ENCODE results near the gene TMCC1.
"Not testable (repeated sequence)": the region's sequence is repeated elsewhere in the genome, so short reads cannot be mapped to it uniquely, and the experiment has no call there.

Gene TMCC1

GRCh38 chr3:129715854-129716253 lies 177.7 kb downstream of the TMCC1 start:
- no peak for DNase-seq

GRCh38 chr3:129708328-129708861 lies 185.1 kb downstream of the TMCC1 start:
- peak; percentile 1 for DNase-seq

- no peak for DNase-seq
These were observed 188.2 kb downstream of the TMCC1 start for GRCh38 chr3:129705274-129705673.

GRCh38 chr3:129703913-129704312 lies 189.6 kb downstream of the TMCC1 start:
- DNase-seq = no peak

- no peak for DNase-seq
These were observed 190.4 kb downstream of the TMCC1 start for GRCh38 chr3:129702934-129703712.

GRCh38 chr3:129701161-129701560 lies 192.3 kb downstream of the TMCC1 start:
- DNase-seq = no peak

- DNase-seq = no peak
These were observed 193.9 kb downstream of the TMCC1 start for GRCh38 chr3:129699612-129700011.

GRCh38 chr3:129699199-129699598 lies 194.3 kb downstream of the TMCC1 start:
- DNase-seq = no peak

- DNase-seq = no peak
These were observed 196.1 kb downstream of the TMCC1 start for GRCh38 chr3:129697229-129697969.

- not testable (repeated sequence) for DNase-seq
These were observed 197.1 kb downstream of the TMCC1 start for GRCh38 chr3:129696430-129696829.

GRCh38 chr3:129695230-129695629 lies 198.3 kb downstream of the TMCC1 start:
- DNase-seq = no peak

- no peak for DNase-seq
These were observed 199.3 kb downstream of the TMCC1 start for GRCh38 chr3:129694228-129694627.

GRCh38 chr3:129692743-129693142 lies 200.8 kb downstream of the TMCC1 start:
- DNase-seq = no peak

- no peak for DNase-seq
These were observed 202.5 kb downstream of the TMCC1 start for GRCh38 chr3:129690963-129691362.

GRCh38 chr3:129690406-129690805 lies 203.1 kb downstream of the TMCC1 start:
- peak; percentile 64 for DNase-seq

GRCh38 chr3:129689036-129689435 lies 204.5 kb downstream of the TMCC1 start:
- DNase-seq = no peak

- no peak for DNase-seq
These were observed 205.1 kb downstream of the TMCC1 start for GRCh38 chr3:129688271-129688895.

GRCh38 chr3:129687586-129688125 lies 205.9 kb downstream of the TMCC1 start:
- no peak for DNase-seq

GRCh38 chr3:129686941-129687340 lies 206.6 kb downstream of the TMCC1 start:
- no peak for DNase-seq

- DNase-seq = no peak
These were observed 209.2 kb downstream of the TMCC1 start for GRCh38 chr3:129684270-129684669.

- DNase-seq = no peak
These were observed 210.3 kb downstream of the TMCC1 start for GRCh38 chr3:129683201-129683600.

- no peak for DNase-seq
These were observed 216.5 kb downstream of the TMCC1 start for GRCh38 chr3:129676985-129677384.

GRCh38 chr3:129674798-129675123 lies 218.8 kb downstream of the TMCC1 start:
- not testable (repeated sequence) for DNase-seq

All from HCEC 1CT (cell line).